ENCODE data around the gene PLCG2.

PLCG2 gene

GRCh38 chr16:81907681-81908080 lies 128.6 kb downstream of the PLCG2 start:
- H3K27ac ChIP-seq (ENCODE audit: low read depth, low read length), result no peak overlapping the region
- no peaks in the 10 kb centered on the region for H3F3A ChIP-seq (ENCODE audit: insufficient read depth)
- H2AFZ ChIP-seq (ENCODE audit: low read depth, low read length, severe bottlenecking), result no peak overlapping the region
- no peak overlapping the region for H3K4me3 ChIP-seq (ENCODE audit: insufficient read depth, low read length, poor library complexity, severe bottlenecking)
- H3K27me3 ChIP-seq (ENCODE audit: low read length), result no peaks in the 10 kb centered on the region
- peaks cover 21% of the 10 kb centered on the region for H3K36me3 ChIP-seq (ENCODE audit: low read length)
- no peaks in the 10 kb centered on the region for H3K9me3 ChIP-seq (ENCODE audit: insufficient read depth, low read length)
- H3K79me2 ChIP-seq (ENCODE audit: insufficient read depth, low read length), result 0 out of 2 replicates have a peak, but pooled peaks cover 3% of the 10 kb centered on the region
- no peaks in the 10 kb centered on the region for H4K20me1 ChIP-seq (ENCODE audit: low read depth, low read length)
- no peak overlapping the region for H3K4me2 ChIP-seq (ENCODE audit: low read depth, low read length, poor library complexity, severe bottlenecking)
- H3K9me2 ChIP-seq (replicated peaks; ENCODE audit: insufficient read depth, low read length), result no peaks in the 10 kb centered on the region
- no peak overlapping the region for H3K9ac ChIP-seq (ENCODE audit: low read length)
- TF ChIP-seq, protein P1, sequence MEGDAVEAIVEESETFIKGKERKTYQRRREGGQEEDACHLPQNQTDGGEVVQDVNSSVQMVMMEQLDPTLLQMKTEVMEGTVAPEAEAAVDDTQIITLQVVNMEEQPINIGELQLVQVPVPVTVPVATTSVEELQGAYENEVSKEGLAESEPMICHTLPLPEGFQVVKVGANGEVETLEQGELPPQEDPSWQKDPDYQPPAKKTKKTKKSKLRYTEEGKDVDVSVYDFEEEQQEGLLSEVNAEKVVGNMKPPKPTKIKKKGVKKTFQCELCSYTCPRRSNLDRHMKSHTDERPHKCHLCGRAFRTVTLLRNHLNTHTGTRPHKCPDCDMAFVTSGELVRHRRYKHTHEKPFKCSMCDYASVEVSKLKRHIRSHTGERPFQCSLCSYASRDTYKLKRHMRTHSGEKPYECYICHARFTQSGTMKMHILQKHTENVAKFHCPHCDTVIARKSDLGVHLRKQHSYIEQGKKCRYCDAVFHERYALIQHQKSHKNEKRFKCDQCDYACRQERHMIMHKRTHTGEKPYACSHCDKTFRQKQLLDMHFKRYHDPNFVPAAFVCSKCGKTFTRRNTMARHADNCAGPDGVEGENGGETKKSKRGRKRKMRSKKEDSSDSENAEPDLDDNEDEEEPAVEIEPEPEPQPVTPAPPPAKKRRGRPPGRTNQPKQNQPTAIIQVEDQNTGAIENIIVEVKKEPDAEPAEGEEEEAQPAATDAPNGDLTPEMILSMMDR (IDR thresholded peaks at IDR 0.05; ENCODE audit: insufficient read depth, low read length, poor library complexity, severe bottlenecking), result no peak
- TF ChIP-seq EZH2phosphoT487 (conservative IDR thresholded peaks at IDR 0.05; ENCODE audit: low read length), result no peak

GRCh38 chr16:81908466-81909262 lies 129.6 kb downstream of the PLCG2 start:
- H3K27me3 ChIP-seq (ENCODE audit: low read length), result no peaks in the 10 kb centered on the region
- no peak overlapping the region for H3K27ac ChIP-seq (ENCODE audit: low read depth, low read length)
- TF ChIP-seq EZH2phosphoT487 (conservative IDR thresholded peaks at IDR 0.05; ENCODE audit: low read length), result no peak
- TF ChIP-seq, protein P1 (IDR thresholded peaks at IDR 0.05; ENCODE audit: insufficient read depth, low read length, poor library complexity, severe bottlenecking), result no peak
- H3K4me3 ChIP-seq (ENCODE audit: insufficient read depth, low read length, poor library complexity, severe bottlenecking), result no peak overlapping the region
- H2AFZ ChIP-seq (ENCODE audit: low read depth, low read length, severe bottlenecking), result no peak overlapping the region
- H4K20me1 ChIP-seq (ENCODE audit: low read depth, low read length), result no peaks in the 10 kb centered on the region
- no peaks in the 10 kb centered on the region for H3F3A ChIP-seq (ENCODE audit: insufficient read depth)
- H3K9me3 ChIP-seq (ENCODE audit: insufficient read depth, low read length), result no peaks in the 10 kb centered on the region
- no peaks in the 10 kb centered on the region for H3K9me2 ChIP-seq (replicated peaks; ENCODE audit: insufficient read depth, low read length)
- peaks cover 21% of the 10 kb centered on the region for H3K36me3 ChIP-seq (ENCODE audit: low read length)
- no peak overlapping the region for H3K9ac ChIP-seq (ENCODE audit: low read length)
- no peaks in the 10 kb centered on the region for H3K79me2 ChIP-seq (ENCODE audit: insufficient read depth, low read length)
- H3K4me2 ChIP-seq (ENCODE audit: low read depth, low read length, poor library complexity, severe bottlenecking), result no peak overlapping the region

GRCh38 chr16:81910366-81910885 lies 131.3 kb downstream of the PLCG2 start:
- TF ChIP-seq, protein P1 (IDR thresholded peaks at IDR 0.05; ENCODE audit: insufficient read depth, low read length, poor library complexity, severe bottlenecking), result no peak
- TF ChIP-seq EZH2phosphoT487 (conservative IDR thresholded peaks at IDR 0.05; ENCODE audit: low read length), result no peak
- H3K79me2 ChIP-seq (ENCODE audit: insufficient read depth, low read length), result no peaks in the 10 kb centered on the region
- no peaks in the 10 kb centered on the region for H3K9me2 ChIP-seq (replicated peaks; ENCODE audit: insufficient read depth, low read length)
- no peaks in the 10 kb centered on the region for H3K9me3 ChIP-seq (ENCODE audit: insufficient read depth, low read length)
- H3K9ac ChIP-seq (ENCODE audit: low read length), result no peak overlapping the region
- H3K4me2 ChIP-seq (ENCODE audit: low read depth, low read length, poor library complexity, severe bottlenecking), result no peak overlapping the region
- no peaks in the 10 kb centered on the region for H3K27me3 ChIP-seq (ENCODE audit: low read length)
- H4K20me1 ChIP-seq (ENCODE audit: low read depth, low read length), result no peaks in the 10 kb centered on the region
- H3K27ac ChIP-seq (ENCODE audit: low read depth, low read length), result no peak overlapping the region
- no peak overlapping the region for H3K4me3 ChIP-seq (ENCODE audit: insufficient read depth, low read length, poor library complexity, severe bottlenecking)
- peaks cover 22% of the 10 kb centered on the region for H3K36me3 ChIP-seq (ENCODE audit: low read length)
- no peaks in the 10 kb centered on the region for H3F3A ChIP-seq (ENCODE audit: insufficient read depth)
- no peak overlapping the region for H2AFZ ChIP-seq (ENCODE audit: low read depth, low read length, severe bottlenecking)
